K562 (cell line): Measurements from ENCODE around the gene ZC3HAV1L. TPM values are rescaled to one million over a fixed set of nuclear protein-coding genes. Genes with fewer than 3 reads are reported as not detected.
A peak's percentile ranks its signal among the peaks of the same experiment; 100 is the strongest.

Source experiments
- BRCA1 ChIP-seq, 2 experiments: fragments of 450-650 bp in 1 of 2; sonication (generic) in 1 of 2; formaldehyde crosslinking in 1 of 2; IDR thresholded peaks; 2 replicates each; pipeline versions ENCODE4 v1.5.0 to v1.6.1; 2017 to 2020; ENCODE audit warnings: mild to moderate bottlenecking in 1 of 2, missing genetic modification reagents in 1 of 2
- CEBPB ChIP-seq: fragments of 450-650 bp; IDR thresholded peaks from 2 replicates; pipeline ENCODE4 v1.6.1; 2016; ENCODE audit warnings: missing genetic modification characterization, missing compliant biosample characterization
- COPS2 ChIP-seq: fragments of 450-650 bp; conservative IDR thresholded peaks from 2 replicates; pipeline ENCODE4 v1.6.1; 2016; ENCODE audit warnings: mild to moderate bottlenecking, moderate library complexity
- CREBBP ChIP-seq: IDR thresholded peaks from one replicate; pipeline ENCODE4 v1.6.1; 2012; ENCODE audit warnings: low read depth, mild to moderate bottlenecking, control low read depth, inconsistent platforms, low read length
- E2F1 ChIP-seq: sonication (generic); formaldehyde crosslinking; IDR thresholded peaks from 2 replicates; pipeline ENCODE4 v1.8.1; 2023; ENCODE audit warnings: mild to moderate bottlenecking, missing genetic modification reagents, moderate library complexity
- GATAD2A ChIP-seq: fragments of 450-650 bp; IDR thresholded peaks from 2 replicates; pipeline ENCODE4 v1.6.1; 2017
- IRF1 ChIP-seq: sonication (generic); formaldehyde crosslinking; IDR thresholded peaks from 2 replicates; pipeline ENCODE4 v1.8.0; 2022; ENCODE audit warnings: missing genetic modification reagents, mild to moderate bottlenecking, borderline replicate concordance
- KLF1 ChIP-seq: fragments of 450-650 bp; IDR thresholded peaks from 2 replicates; pipeline ENCODE4 v1.6.1; 2016; ENCODE audit warnings: missing genetic modification characterization, missing compliant biosample characterization
- KLF13 ChIP-seq: fragments of 450-650 bp; IDR thresholded peaks from 2 replicates; pipeline ENCODE4 v1.6.1; 2016; ENCODE audit warnings: missing genetic modification characterization, low read depth, mild to moderate bottlenecking, missing compliant biosample characterization, moderate library complexity, borderline replicate concordance
- NKRF ChIP-seq: fragments of 450-650 bp; IDR thresholded peaks from 2 replicates; pipeline ENCODE4 v1.6.1; 2016; ENCODE audit warnings: borderline replicate concordance
- POLR2G ChIP-seq: fragments of 200-400 bp; formaldehyde crosslinking; IDR thresholded peaks from 2 replicates; pipeline ENCODE4 v1.6.1; 2017; ENCODE audit warnings: low read depth, mild to moderate bottlenecking, antibody characterized with exemption, low read length, moderate library complexity
- SMC3 ChIP-seq: conservative IDR thresholded peaks from 2 replicates; pipeline ENCODE4 v1.6.1; 2011; ENCODE audit warnings: low read depth, low read length, improper control_type of control experiment; ENCODE audit not compliant: insufficient read depth
- ZFP36 ChIP-seq: fragments of 150-350 bp; IDR thresholded peaks from 2 replicates; pipeline ENCODE4 v1.6.1; 2018; ENCODE audit warnings: low read length, low read depth; ENCODE audit not compliant: partially characterized antibody
- ZNF165 ChIP-seq: fragments of 250-450 bp; sonication (Bioruptor Pico); IDR thresholded peaks from 2 replicates; pipeline ENCODE4 v1.4.0; 2020; ENCODE audit warnings: borderline replicate concordance
- ZNF184 ChIP-seq: sonication (generic); formaldehyde crosslinking; IDR thresholded peaks from 2 replicates; pipeline ENCODE4 v1.5.0; 2020; ENCODE audit warnings: missing genetic modification reagents
- ZNF79 ChIP-seq: fragments of 250-450 bp; sonication (Bioruptor Pico); IDR thresholded peaks from 2 replicates; pipeline ENCODE4 v1.4.0; 2020; ENCODE audit warnings: low read depth, mild to moderate bottlenecking, moderate library complexity
- polyA plus RNA-seq, 8 experiments: library from polyadenylated mRNA; depleted of rRNA in 4 of 8; stranded (reverse) in 5 of 8; unstranded in 3 of 8; fragments of >200 nt; fragmentation: Nextera tagmentation in 2 of 8; fragmentation: Illumina TruSeq in 1 of 8; extraction: Ambion mirVana in 2 of 8; extraction: Trizol in 1 of 8; gene quantifications; 2 replicates each; pipeline versions ENCODE4 v1.2.1 to v1.2.3, GENCODE V29; 2011 to 2014; ENCODE audit warnings: inconsistent platforms in 1 of 8, missing spikeins in 1 of 8
- total RNA-seq, 7 experiments: library from RNA; depleted of rRNA in 6 of 7; stranded (reverse); fragments of >200 nt in 6 of 7; fragmentation: Illumina TruSeq in 2 of 7; extraction: Trizol in 2 of 7; gene quantifications; 2 replicates each; pipeline versions ENCODE4 v1.2.1 to v1.2.3, GENCODE V29; 2011 to 2021; ENCODE audit warnings: low replicate concordance in 1 of 7
- TF ChIP-seq, protein P1 (sequence below): fragments of 450-650 bp; formaldehyde crosslinking; IDR thresholded peaks from 2 replicates; pipeline ENCODE4 v1.4.0; 2020; ENCODE audit warnings: mild to moderate bottlenecking, moderate library complexity
- TF ChIP-seq, protein P2 (sequence below): IDR thresholded peaks from 2 replicates; pipeline ENCODE4 v1.6.1; 2014; ENCODE audit warnings: antibody characterized with exemption
- TF ChIP-seq, protein P3 (sequence below): fragments of 250-450 bp; sonication (Bioruptor Pico); IDR thresholded peaks from 2 replicates; pipeline ENCODE4 v1.8.0; 2021; ENCODE audit warnings: borderline replicate concordance, mild to moderate bottlenecking, moderate library complexity; ENCODE audit not compliant: poor library complexity, severe bottlenecking

ZC3HAV1L gene
- total and polyA plus RNA-seq, 9 of the 15 experiments (the other 6 are each of a cell fraction or from before 2014, with no cell fraction given) = not detected

- TF ChIP-seq, protein P1, sequence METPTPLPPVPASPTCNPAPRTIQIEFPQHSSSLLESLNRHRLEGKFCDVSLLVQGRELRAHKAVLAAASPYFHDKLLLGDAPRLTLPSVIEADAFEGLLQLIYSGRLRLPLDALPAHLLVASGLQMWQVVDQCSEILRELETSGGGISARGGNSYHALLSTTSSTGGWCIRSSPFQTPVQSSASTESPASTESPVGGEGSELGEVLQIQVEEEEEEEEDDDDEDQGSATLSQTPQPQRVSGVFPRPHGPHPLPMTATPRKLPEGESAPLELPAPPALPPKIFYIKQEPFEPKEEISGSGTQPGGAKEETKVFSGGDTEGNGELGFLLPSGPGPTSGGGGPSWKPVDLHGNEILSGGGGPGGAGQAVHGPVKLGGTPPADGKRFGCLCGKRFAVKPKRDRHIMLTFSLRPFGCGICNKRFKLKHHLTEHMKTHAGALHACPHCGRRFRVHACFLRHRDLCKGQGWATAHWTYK (CRISPR knock-in tag) = 0 out of 2 replicates have a peak, but pooled peaks have one; percentile 29
- TF ChIP-seq ZFP36 = no peak
- no peak for TF ChIP-seq ZNF184 (CRISPR knock-in tag)
- TF ChIP-seq ZNF79 (CRISPR knock-in tag) = no peak
- peak; percentile 98 for TF ChIP-seq CEBPB
- TF ChIP-seq KLF13 = no peak
- TF ChIP-seq, protein P2, sequence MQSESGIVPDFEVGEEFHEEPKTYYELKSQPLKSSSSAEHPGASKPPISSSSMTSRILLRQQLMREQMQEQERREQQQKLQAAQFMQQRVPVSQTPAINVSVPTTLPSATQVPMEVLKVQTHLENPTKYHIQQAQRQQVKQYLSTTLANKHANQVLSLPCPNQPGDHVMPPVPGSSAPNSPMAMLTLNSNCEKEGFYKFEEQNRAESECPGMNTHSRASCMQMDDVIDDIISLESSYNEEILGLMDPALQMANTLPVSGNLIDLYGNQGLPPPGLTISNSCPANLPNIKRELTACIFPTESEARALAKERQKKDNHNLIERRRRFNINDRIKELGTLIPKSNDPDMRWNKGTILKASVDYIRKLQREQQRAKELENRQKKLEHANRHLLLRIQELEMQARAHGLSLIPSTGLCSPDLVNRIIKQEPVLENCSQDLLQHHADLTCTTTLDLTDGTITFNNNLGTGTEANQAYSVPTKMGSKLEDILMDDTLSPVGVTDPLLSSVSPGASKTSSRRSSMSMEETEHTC = peak; percentile 87
- TF ChIP-seq E2F1 (CRISPR knock-in tag) = no peak
- TF ChIP-seq SMC3 = no peak
- no peak for TF ChIP-seq IRF1
- TF ChIP-seq CREBBP = no peak
- no peak for TF ChIP-seq BRCA1 (IDR thresholded peaks at IDR 0.05)
- TF ChIP-seq BRCA1 (CRISPR knock-in tag; IDR thresholded peaks at IDR 0.05) = no peak
- no peak for TF ChIP-seq POLR2G
- TF ChIP-seq KLF1 (tag) = no peak
- TF ChIP-seq GATAD2A = peak; percentile 75; the same call in 1 of the 2 replicates
- TF ChIP-seq, protein P3, sequence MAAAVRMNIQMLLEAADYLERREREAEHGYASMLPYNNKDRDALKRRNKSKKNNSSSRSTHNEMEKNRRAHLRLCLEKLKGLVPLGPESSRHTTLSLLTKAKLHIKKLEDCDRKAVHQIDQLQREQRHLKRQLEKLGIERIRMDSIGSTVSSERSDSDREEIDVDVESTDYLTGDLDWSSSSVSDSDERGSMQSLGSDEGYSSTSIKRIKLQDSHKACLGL (CRISPR knock-in tag) = no peak
- TF ChIP-seq ZNF165 = no peak
- no peak for TF ChIP-seq COPS2
- TF ChIP-seq NKRF = no peak; the same call in 1 of the 2 replicates
Measured at GRCh38 chr7:139043823-139044812, 8.3 kb upstream of the ZC3HAV1L start (continued).
